ENCODE results near the gene GRAP2. TPM values are rescaled to one million over a fixed set of nuclear protein-coding genes. Genes with fewer than 3 reads are reported as not detected.
"Not testable (repeated sequence)": the region's sequence is repeated elsewhere in the genome, so short reads cannot be mapped to it uniquely, and the experiment has no call there.

GRAP2 gene
- total RNA-seq, 1 experiment from 2014 or later: not detected

GRCh38 chr22:39992894-39993293 lies 92.0 kb downstream of the GRAP2 start:
- not testable (repeated sequence) for DNase-seq (ENCODE audit: low spot score)

- no peak for DNase-seq (ENCODE audit: low spot score)
Observed at GRCh38 chr22:39994041-39994565, 93.2 kb downstream of the GRAP2 start.

GRCh38 chr22:39994566-39995392 lies 93.9 kb downstream of the GRAP2 start, which contains the start of gene FAM83F:
Gene FAM83F (plus strand): TSS chr22:39994954. CDS start chr22:39995043, 89 bp downstream.
- no peak for DNase-seq (ENCODE audit: low spot score)

- no peak for DNase-seq (ENCODE audit: low spot score)
Observed at GRCh38 chr22:39995393-39996252, 94.7 kb downstream of the GRAP2 start.

GRCh38 chr22:39996732-39997131 lies 95.8 kb downstream of the GRAP2 start:
- no peak for DNase-seq (ENCODE audit: low spot score)

GRCh38 chr22:39997421-39997820 lies 96.5 kb downstream of the GRAP2 start:
- no peak for DNase-seq (ENCODE audit: low spot score)

GRCh38 chr22:39997939-39998726 lies 97.2 kb downstream of the GRAP2 start:
- peak; percentile 85 for DNase-seq (ENCODE audit: low spot score)

- peak; percentile 84 for DNase-seq (ENCODE audit: low spot score)
Observed at GRCh38 chr22:39999144-39999757, 98.4 kb downstream of the GRAP2 start.

- no peak for DNase-seq (ENCODE audit: low spot score)
Observed at GRCh38 chr22:40000171-40000570, 99.3 kb downstream of the GRAP2 start.

- DNase-seq (ENCODE audit: low spot score): no peak
Observed at GRCh38 chr22:40001106-40001505, 100.2 kb downstream of the GRAP2 start.

- no peak for DNase-seq (ENCODE audit: low spot score)
Observed at GRCh38 chr22:40001800-40002577, 101.1 kb downstream of the GRAP2 start.

- DNase-seq (ENCODE audit: low spot score): no peak
Observed at GRCh38 chr22:40002935-40003715, 102.2 kb downstream of the GRAP2 start.

GRCh38 chr22:40004836-40005235 lies 104.0 kb downstream of the GRAP2 start:
- DNase-seq (ENCODE audit: low spot score): no peak

- no peak for DNase-seq (ENCODE audit: low spot score)
Observed at GRCh38 chr22:40006641-40007040, 105.8 kb downstream of the GRAP2 start.

- DNase-seq (ENCODE audit: low spot score): no peak
Observed at GRCh38 chr22:40007853-40008710, 107.2 kb downstream of the GRAP2 start.

GRCh38 chr22:40008726-40009291 lies 107.9 kb downstream of the GRAP2 start:
- no peak for DNase-seq (ENCODE audit: low spot score)

GRCh38 chr22:40009292-40009774 lies 108.4 kb downstream of the GRAP2 start:
- no peak for DNase-seq (ENCODE audit: low spot score)

All from H4 (cell line).